Measurements from ENCODE around the gene KRT20. TPM values are rescaled to one million over a fixed set of nuclear protein-coding genes. Genes with fewer than 3 reads are reported as not detected.

Gene KRT20
- total RNA-seq, 4 donors from 2014 or later, result not detected

DNA sequence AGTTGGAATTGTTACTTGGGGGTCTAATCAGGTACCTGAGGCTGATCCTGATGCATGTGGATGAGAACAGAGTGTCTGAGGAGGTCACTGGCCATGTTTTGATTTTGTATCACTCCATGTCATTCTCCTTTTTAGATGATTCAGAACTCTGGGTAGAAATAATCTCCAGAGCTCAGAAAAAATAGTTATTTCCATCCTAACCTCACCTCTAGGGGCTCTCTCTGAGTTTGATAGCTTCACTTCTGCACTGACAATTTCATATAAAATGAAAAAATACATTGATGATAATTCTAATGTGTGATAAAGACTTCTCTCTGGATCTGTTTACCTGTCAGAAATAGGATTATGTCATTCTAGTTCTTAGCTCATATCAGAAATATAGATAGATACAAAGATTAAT, 11.8 kb downstream of the KRT20 start:
- Histone ChIP-seq H3K27me3 (peaks cover 11% of the 10 kb centered on the region), H3K4me3 (no peak overlapping the region), H3K27ac (no peak overlapping the region), H3K36me3 (no peaks in the 10 kb centered on the region), H3K9me3 (no peaks in the 10 kb centered on the region), H3K4me1 (no peaks in the 10 kb centered on the region)
- TF ChIP-seq POLR2A (IDR thresholded peaks at IDR 0.05) (no peak), POLR2AphosphoS5 (IDR thresholded peaks at IDR 0.05) (no peak)
- TF ChIP-seq, protein P1, sequence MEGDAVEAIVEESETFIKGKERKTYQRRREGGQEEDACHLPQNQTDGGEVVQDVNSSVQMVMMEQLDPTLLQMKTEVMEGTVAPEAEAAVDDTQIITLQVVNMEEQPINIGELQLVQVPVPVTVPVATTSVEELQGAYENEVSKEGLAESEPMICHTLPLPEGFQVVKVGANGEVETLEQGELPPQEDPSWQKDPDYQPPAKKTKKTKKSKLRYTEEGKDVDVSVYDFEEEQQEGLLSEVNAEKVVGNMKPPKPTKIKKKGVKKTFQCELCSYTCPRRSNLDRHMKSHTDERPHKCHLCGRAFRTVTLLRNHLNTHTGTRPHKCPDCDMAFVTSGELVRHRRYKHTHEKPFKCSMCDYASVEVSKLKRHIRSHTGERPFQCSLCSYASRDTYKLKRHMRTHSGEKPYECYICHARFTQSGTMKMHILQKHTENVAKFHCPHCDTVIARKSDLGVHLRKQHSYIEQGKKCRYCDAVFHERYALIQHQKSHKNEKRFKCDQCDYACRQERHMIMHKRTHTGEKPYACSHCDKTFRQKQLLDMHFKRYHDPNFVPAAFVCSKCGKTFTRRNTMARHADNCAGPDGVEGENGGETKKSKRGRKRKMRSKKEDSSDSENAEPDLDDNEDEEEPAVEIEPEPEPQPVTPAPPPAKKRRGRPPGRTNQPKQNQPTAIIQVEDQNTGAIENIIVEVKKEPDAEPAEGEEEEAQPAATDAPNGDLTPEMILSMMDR (IDR thresholded peaks at IDR 0.05), result no peak
- ATAC-seq, result no peak

DNA sequence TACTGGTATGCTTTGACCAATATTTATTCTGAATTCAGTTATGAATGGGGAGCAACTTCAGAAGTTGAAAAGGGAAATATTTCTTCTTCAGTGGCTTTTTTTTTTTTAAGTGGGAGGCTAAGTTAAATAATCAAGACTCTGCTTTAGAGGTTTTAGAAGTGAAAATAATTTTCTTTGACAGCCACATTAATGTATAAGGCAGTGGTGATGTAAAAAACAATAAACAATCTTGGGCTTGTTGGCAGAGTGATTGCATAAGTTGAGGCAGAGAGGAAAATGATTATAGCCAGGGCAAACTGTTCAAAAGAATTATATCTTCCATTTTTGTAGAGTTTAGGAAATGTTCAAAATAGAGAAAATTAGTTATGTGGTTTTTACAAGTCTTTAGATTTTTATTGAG, 12.6 kb downstream of the KRT20 start:
- no peak overlapping the region for H3K4me3 ChIP-seq
- no peak for ATAC-seq
- peaks cover 11% of the 10 kb centered on the region for H3K27me3 ChIP-seq
- TF ChIP-seq, protein P1 (IDR thresholded peaks at IDR 0.05), result no peak
- TF ChIP-seq POLR2AphosphoS5 (IDR thresholded peaks at IDR 0.05) (no peak), POLR2A (IDR thresholded peaks at IDR 0.05) (no peak), EP300 (IDR thresholded peaks at IDR 0.05) (no peak)
- H3K27ac ChIP-seq, result no peak overlapping the region
- H3K36me3 ChIP-seq, result no peaks in the 10 kb centered on the region
- H3K9me3 ChIP-seq, result no peaks in the 10 kb centered on the region
- H3K4me1 ChIP-seq, result no peaks in the 10 kb centered on the region

DNA sequence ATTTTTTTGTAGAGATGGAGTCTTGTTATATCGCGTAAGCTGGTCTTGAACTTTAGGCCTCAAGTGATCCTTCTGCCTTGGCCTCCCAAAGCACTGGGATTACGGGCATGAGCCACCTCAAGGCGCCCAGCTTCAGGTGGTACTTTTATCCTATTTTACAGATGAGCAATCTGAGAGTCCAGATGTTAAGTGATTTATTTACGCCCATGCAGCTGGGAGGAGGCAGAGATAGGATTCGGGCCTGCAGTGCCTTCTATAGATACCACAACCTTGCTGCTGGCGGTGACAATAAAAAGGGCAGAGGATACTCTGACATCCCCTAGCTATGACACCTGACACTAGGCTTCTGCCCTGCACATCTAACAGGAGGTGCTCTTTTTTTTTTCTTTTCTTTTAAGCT, 13.7 kb downstream of the KRT20 start:
- Histone ChIP-seq H3K27me3 (peaks cover 11% of the 10 kb centered on the region), H3K9me3 (no peaks in the 10 kb centered on the region), H3K4me3 (no peak overlapping the region), H3K4me1 (no peaks in the 10 kb centered on the region), H3K27ac (no peak overlapping the region), H3K36me3 (no peaks in the 10 kb centered on the region)
- no peak for TF ChIP-seq EP300 (IDR thresholded peaks at IDR 0.05)
- TF ChIP-seq, protein P1 (IDR thresholded peaks at IDR 0.05), result no peak
- no peak for TF ChIP-seq POLR2AphosphoS5 (IDR thresholded peaks at IDR 0.05)
- TF ChIP-seq POLR2A (IDR thresholded peaks at IDR 0.05), result no peak
- ATAC-seq, result no peak
- 91 to 94% methylated on average over 5 to 7 of the region's 7 CpGs for WGBS, 2 donors (ENCODE audit: low coverage in 1 of 2)

DNA sequence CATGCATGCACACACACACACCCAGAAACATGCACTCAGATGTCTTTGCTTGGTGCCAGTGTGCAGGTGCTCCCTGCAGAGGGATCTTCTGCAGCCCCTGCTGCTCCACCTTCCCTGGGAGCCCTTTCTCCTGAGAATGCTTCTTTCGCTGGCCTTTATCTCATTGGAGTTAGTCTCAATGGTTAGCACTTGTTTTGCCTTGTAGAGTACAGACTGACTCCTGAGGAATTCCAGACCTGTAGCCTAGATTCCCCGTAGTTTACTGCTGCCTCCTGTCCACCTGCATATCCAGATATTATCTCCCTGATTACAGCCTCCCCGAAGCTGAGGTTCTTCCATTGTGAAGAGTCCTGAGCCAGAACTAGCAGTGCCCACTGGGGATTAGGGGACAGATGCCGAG, 14.9 kb downstream of the KRT20 start:
- ATAC-seq, result no peak
- WGBS, 2 donors (ENCODE audit: low coverage in 1 of 2), result 49 to 67% methylated on average over 1 to 2 of the region's 4 CpGs
- H3K9me3 ChIP-seq, result no peaks in the 10 kb centered on the region
- TF ChIP-seq, protein P1 (IDR thresholded peaks at IDR 0.05), result no peak
- H3K4me1 ChIP-seq, result no peaks in the 10 kb centered on the region
- H3K27ac ChIP-seq, result no peak overlapping the region
- H3K36me3 ChIP-seq, result no peaks in the 10 kb centered on the region
- peaks cover 11% of the 10 kb centered on the region for H3K27me3 ChIP-seq
- H3K4me3 ChIP-seq, result no peak overlapping the region

DNA sequence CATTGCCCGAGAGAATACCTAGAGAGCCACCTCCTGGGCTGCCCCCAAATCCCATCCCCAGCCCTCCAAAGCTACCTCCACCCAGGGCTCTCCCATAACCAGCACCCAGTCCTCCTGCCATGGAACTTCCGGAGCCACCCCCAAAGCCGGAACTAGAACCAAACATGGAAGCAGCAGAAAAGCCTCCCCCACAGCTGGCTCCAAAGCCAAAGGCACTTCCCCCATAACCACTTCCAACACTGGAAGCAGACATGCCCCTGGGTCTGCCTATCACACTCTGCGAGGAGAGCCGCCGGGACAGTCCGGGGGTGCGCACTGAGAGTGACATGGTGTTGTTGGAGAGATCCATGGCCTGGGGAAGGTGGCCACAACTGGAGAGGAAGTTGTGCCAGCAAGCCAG, 18.2 kb downstream of the KRT20 start, which contains the start of gene KRT12:
Gene KRT12 (minus strand): TSS at position 386 of the 400 bp plus-strand sequence. CDS start 37 bp downstream, at position 349.
- TF ChIP-seq, protein P1 (IDR thresholded peaks at IDR 0.05), result no peak
- TF ChIP-seq EP300 (IDR thresholded peaks at IDR 0.05) (no peak), POLR2A (IDR thresholded peaks at IDR 0.05) (no peak), POLR2AphosphoS5 (IDR thresholded peaks at IDR 0.05) (no peak)
- no peak within 1 kb of the TSS for H3K27ac ChIP-seq
- ATAC-seq, result no peak
- no peaks in the 10 kb centered on the region for H3K4me1 ChIP-seq
- no peaks in the 10 kb centered on the region for H3K9me3 ChIP-seq
- 81% methylated on average over 7 of the region's 8 CpGs; no CpG with 5 or more reads in 1 of the 2 donors for WGBS, 2 donors (ENCODE audit: low coverage in 1 of 2)
- H3K4me3 ChIP-seq, result no peak within 1 kb of the TSS
- H3K27me3 ChIP-seq, result peaks cover 27% of the 10 kb centered on the region
- no peaks in the 10 kb centered on the region for H3K36me3 ChIP-seq

All from gastroesophageal sphincter (tissue), 4 donors.